ENCODE data around the gene C2CD2.

C2CD2 gene

GRCh38 chr21:41928621-41929220, 25.1 kb downstream of the C2CD2 start:
- H3K4me2 ChIP-seq (ENCODE audit: low read length) = peak overlapping the region; percentile 84
- peak overlapping the region; percentile 93 for H3K27ac ChIP-seq (ENCODE audit: low read depth, low read length)

GRCh38 chr21:41927727-41928409, 25.9 kb downstream of the C2CD2 start:
- peak overlapping the region; percentile 93 for H3K27ac ChIP-seq (ENCODE audit: low read depth, low read length)
- no peaks in the 10 kb centered on the region for H3K27me3 ChIP-seq (ENCODE audit: control insufficient read depth, low read length)
- H3K4me1 ChIP-seq (ENCODE audit: control insufficient read depth, low read length) = peaks cover 91% of the 10 kb centered on the region
- H3K9me3 ChIP-seq (ENCODE audit: control insufficient read depth, insufficient read depth, low read length) = no peaks in the 10 kb centered on the region
- H4K20me1 ChIP-seq (ENCODE audit: control insufficient read depth, insufficient read depth, low read depth, low read length) = no peaks in the 10 kb centered on the region
- H3K79me2 ChIP-seq (ENCODE audit: control insufficient read depth, low read length) = peaks cover 32% of the 10 kb centered on the region
- H3K4me3 ChIP-seq (ENCODE audit: low read length) = peak overlapping the region; percentile 79
- H3K36me3 ChIP-seq (ENCODE audit: control insufficient read depth, low read length) = no peaks in the 10 kb centered on the region; the same call in 1 of the 2 replicates
- TF ChIP-seq EZH2phosphoT487 (IDR thresholded peaks at IDR 0.05; ENCODE audit: borderline replicate concordance, low read length) (no peak), CTCF (IDR thresholded peaks at IDR 0.05; ENCODE audit: low read depth, low read length, poor library complexity, severe bottlenecking) (no peak)
- H3K4me2 ChIP-seq (ENCODE audit: low read length) = peak overlapping the region; percentile 84
- H3K9me2 ChIP-seq (replicated peaks; ENCODE audit: control insufficient read depth, low read length) = no peaks in the 10 kb centered on the region
- H3F3A ChIP-seq (ENCODE audit: control insufficient read depth, insufficient read depth) = peaks cover 33% of the 10 kb centered on the region

More at GRCh38 chr21:41928621-41929220, 25.1 kb downstream of the C2CD2 start:
- Histone ChIP-seq H3K9me2 (replicated peaks; ENCODE audit: control insufficient read depth, low read length) (no peaks in the 10 kb centered on the region), H3K36me3 (ENCODE audit: control insufficient read depth, low read length) (no peaks in the 10 kb centered on the region; the same call in 1 of the 2 replicates), H3K4me3 (ENCODE audit: low read length) (peak overlapping the region; percentile 79), H3K4me1 (ENCODE audit: control insufficient read depth, low read length) (peaks cover 91% of the 10 kb centered on the region), H4K20me1 (ENCODE audit: control insufficient read depth, insufficient read depth, low read depth, low read length) (no peaks in the 10 kb centered on the region), H3K79me2 (ENCODE audit: control insufficient read depth, low read length) (peaks cover 24% of the 10 kb centered on the region), H3K27me3 (ENCODE audit: control insufficient read depth, low read length) (no peaks in the 10 kb centered on the region), H3F3A (ENCODE audit: control insufficient read depth, insufficient read depth) (peaks cover 29% of the 10 kb centered on the region), H3K9me3 (ENCODE audit: control insufficient read depth, insufficient read depth, low read length) (no peaks in the 10 kb centered on the region)
- TF ChIP-seq CTCF (IDR thresholded peaks at IDR 0.05; ENCODE audit: low read depth, low read length, poor library complexity, severe bottlenecking) = no peak
- no peak for TF ChIP-seq EZH2phosphoT487 (IDR thresholded peaks at IDR 0.05; ENCODE audit: borderline replicate concordance, low read length)

- Histone ChIP-seq H3K9me2 (replicated peaks; ENCODE audit: control insufficient read depth, low read length) (no peaks in the 10 kb centered on the region), H3K9me3 (ENCODE audit: control insufficient read depth, insufficient read depth, low read length) (no peaks in the 10 kb centered on the region), H3K4me1 (ENCODE audit: control insufficient read depth, low read length) (peaks cover 98% of the 10 kb centered on the region), H3F3A (ENCODE audit: control insufficient read depth, insufficient read depth) (peaks cover 33% of the 10 kb centered on the region), H3K4me2 (ENCODE audit: low read length) (peak overlapping the region; percentile 84), H4K20me1 (ENCODE audit: control insufficient read depth, insufficient read depth, low read depth, low read length) (no peaks in the 10 kb centered on the region), H3K79me2 (ENCODE audit: control insufficient read depth, low read length) (peaks cover 33% of the 10 kb centered on the region), H3K27me3 (ENCODE audit: control insufficient read depth, low read length) (no peaks in the 10 kb centered on the region), H3K4me3 (ENCODE audit: low read length) (peak overlapping the region; percentile 79), H3K36me3 (ENCODE audit: control insufficient read depth, low read length) (no peaks in the 10 kb centered on the region; the same call in 1 of the 2 replicates), H3K27ac (ENCODE audit: low read depth, low read length) (peak overlapping the region; percentile 93)
- TF ChIP-seq EZH2phosphoT487 (IDR thresholded peaks at IDR 0.05; ENCODE audit: borderline replicate concordance, low read length) (no peak), CTCF (IDR thresholded peaks at IDR 0.05; ENCODE audit: low read depth, low read length, poor library complexity, severe bottlenecking) (no peak)
Measured at GRCh38 chr21:41926807-41927171, 27.0 kb downstream of the C2CD2 start.
